ENCODE measurements around the gene AWAT1.
"Not testable (repeated sequence)": the region's sequence is repeated elsewhere in the genome, so short reads cannot be mapped to it uniquely, and the experiment has no call there.

The AWAT1 gene
- 0 reads per million in 2 donors for total RNA-seq

DNA sequence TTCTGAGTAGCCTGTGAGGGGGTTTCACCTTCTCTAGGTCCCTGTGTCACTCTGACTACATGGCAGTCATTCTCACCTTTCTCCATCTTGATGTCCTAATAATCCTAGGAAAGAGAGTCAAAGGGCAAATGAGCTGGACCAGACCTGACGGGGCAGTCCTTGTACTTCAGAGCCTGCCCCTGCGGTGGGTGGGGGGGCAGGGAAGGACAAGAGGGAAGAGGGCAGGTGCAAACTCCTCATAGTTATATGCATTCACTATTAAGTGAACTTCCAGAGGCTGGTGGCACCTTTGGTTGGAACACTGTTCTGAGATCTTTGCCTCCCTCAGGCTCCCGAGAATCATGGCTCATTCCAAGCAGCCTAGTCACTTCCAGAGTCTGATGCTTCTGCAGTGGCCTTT is at the start of gene AWAT1:
AWAT1 (plus strand) TSS at position 301 of the 400 bp plus-strand sequence; CDS start at position 342, 41 bp downstream.
- DNase-seq = no peak

DNA sequence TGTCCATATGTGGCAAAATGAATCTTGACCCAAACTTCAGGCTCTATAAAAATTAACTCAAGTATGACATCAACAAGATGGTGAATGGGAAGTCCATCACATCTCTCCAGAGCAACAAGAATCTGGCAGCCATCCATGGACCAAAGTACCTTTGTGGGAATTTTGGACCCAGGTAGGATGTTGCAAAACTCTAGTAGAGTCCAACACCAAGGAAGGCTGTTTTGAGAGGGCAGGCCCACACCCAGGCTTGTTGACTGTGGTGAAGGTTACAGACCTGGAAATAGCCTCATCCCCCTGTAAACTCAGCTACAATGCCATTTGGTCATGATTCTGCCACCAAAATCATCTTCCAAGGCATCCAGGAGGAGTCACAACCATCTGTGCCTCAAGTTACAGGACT is 44.2 kb upstream of the AWAT1 start:
- DNase-seq = no peak

DNA sequence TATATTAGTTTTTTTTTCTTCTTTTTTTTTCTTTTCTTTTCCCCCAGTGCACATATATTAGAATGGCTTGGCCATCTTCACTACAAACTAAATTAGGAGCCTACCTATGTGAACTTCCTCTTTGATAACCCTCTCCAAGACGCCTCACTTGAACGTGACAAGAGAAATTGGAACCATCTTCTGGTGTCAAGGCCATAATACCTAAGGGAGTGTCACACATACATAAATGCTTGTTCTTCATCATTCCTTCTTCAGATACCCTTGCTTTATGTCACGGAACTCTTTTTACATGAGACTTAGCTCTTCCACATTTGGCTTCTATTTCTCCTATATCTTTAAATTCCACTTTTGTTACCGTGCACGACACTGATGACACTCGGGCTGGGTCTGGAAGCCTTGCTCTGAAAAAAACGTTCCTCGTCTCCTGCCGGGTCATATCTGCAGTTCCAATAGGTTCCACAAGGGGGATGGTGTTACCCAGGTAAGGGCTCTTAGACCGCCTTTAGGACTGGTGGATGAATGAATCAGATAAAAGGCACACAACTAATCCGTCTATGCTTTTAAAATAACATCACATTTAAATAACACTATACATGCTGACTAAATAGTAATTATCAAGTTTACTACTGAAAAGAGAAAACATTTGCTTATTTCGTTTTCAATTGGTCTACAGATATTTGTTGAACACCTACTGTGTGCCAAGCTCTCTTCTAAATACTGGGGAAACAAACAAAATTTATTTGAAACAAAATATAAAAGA is 37.3 kb upstream of the AWAT1 start:
- no peak for DNase-seq

DNA sequence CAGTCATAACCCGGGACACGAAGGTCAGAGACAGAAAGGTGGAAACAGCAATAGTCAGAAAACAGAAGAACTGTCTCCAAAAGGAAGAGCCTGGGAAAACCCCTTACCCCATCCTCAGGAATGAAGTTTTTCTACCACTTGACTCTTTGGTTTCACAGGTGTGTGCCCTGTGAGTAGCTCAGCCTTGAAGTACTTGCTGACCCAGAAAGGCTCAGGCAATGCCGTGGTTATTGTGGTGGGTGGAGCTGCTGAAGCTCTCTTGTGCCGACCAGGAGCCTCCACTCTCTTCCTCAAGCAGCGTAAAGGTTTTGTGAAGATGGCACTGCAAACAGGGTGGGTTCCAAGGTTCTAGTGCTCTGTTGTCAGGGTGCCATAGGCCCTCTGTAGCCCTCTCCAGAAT is 32.7 kb upstream of the AWAT1 start:
- no peak for DNase-seq

DNA sequence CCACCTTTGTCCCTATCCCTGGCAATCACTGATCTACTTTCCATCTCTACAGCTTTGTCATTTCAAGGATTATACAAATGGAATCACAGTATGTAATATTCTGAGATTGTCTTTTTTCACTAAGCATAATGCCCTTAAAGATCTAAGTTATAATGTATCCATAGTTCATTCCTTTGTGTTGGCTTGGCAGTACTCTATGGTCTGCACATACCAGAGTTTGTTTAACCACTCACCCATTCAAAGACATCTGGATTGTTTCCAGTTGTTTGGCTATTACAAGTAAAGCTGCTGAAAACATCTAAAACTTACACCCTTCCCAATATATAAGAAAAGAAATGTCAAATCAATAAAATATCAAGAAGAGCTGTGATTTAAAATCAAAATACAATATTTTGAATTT is 26.0 kb upstream of the AWAT1 start:
- no peak for DNase-seq

DNA sequence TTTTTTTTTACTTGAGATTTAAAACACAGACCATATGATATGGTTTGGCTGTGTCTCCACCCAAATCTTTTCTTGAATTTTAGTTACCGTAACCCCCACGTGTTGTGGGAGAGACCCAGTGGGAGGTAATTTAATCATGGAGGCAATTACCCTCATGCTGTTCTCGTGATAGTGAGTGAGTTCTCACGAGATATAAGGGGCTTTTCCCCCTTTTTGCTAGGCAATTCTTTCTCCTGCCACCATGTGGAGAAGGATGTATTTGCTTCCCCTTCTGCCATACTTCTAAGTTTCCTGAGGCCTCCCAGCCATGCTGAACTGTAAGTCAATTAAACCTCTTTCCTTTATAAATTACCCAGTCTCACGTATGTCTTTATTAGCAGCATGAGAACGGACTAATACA is 24.9 kb upstream of the AWAT1 start:
- not testable (repeated sequence) for DNase-seq

DNA sequence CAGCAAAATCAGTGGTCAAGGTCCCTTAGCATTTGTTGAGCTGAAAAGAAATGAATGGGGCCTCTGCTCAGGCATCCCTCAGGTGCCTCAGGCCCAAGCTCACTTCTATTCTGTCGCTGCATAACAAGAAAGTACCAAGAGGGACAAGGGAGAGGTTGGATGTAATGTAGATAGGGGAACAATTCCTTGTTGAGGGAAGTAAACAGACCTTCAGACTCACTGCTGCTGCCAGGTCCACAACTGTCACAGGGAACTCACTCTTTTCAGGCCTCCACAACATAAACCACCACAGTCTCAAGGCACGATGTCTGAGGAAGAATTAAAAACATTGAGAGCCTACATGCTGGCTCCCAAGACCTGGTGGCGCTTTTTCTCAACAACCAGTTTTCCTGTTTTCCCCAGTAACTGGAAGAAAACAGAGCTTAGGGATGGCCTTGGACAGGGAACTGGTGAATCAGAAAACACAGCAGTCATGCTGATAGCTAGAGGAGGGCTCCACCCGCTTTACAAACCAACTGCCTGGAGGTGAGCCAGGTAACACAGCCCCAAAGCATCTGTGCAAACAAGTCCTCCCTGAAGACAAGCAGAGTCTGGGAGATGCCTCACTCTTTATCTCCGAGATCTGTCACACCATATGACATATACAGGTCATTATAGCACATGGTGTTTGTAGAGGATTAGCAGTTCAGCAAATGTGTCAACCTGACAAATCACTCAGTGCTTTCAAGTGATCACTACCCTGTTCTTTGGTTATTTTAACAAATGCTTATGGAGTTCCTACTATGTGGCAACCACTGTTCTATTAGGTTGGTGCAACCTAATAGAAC is 14.3 kb upstream of the AWAT1 start:
- DNase-seq = no peak

DNA sequence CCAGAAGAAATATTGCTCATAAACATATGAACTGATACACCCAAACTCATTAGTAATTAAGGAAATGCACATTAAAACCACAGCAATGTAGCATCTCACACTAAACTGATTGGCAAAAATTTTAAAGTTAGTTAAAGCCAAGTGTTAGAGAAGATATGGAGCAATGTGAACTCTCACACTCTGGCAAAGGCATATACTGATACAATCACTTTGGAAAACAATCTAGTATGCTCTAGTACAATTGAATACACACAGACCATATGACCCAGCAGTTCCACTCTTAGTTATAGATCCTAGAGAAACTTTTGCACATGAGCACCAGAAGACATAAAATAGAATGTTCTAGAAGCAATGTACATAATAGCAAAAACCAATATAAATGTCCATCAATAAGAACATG is 8.4 kb upstream of the AWAT1 start:
- no peak for DNase-seq

DNA sequence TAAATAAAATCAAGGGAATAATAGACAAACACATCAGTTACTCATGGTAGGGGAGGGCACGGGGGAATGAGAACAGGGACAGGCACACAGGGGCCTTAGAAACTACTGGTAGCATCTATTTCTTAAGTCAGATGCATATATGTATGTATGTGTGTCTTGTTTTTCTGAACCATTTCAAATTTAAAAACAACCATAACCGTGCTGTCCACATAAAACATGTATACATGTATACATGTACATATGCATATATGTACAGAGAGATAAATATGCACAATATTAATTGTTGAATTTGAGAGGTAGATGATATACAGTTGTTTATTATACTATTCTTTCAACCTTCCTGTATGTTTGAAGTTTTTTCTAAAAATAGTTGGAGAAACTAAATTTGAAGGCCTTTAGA is 7.8 kb upstream of the AWAT1 start:
- no peak for DNase-seq

DNA sequence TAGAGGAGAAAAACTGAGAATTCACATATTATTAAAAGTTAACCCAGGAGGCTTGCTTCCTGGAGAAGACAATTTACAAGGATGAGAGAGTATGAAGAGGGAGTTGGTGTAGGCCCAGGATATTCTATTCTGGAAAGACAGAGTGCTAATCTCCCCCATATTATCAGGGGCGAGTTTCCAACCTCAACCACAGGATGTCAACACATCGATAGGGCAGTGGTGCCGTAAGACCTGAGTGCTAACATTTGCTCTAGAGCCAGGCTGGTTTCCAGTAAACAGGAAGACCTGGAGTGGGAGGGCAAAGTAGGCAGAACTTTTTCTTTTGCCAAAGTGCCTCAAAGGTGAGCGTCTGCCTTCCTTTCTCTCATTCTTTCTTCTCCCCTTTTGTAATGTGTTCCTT is 2.8 kb upstream of the AWAT1 start:
- no peak for DNase-seq

DNA sequence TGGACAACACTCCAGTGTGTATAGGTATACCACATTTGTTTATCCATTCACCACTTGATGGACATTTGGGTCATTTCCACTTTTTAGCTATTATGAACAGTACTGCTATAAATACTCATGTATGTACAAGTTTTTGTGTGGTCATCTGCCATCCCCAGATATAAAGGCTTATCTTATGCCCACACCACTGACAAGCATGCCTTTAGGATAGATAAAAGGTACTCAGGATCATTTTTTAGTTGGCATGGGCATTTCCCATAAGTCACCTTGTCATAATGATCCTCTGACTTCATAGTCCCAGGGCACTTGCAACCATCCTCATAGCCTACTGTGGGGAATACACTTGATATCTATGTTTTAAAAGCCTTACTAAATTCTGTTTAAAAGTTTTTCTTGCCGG is 6.3 kb downstream of the AWAT1 start:
- DNase-seq = no peak

DNA sequence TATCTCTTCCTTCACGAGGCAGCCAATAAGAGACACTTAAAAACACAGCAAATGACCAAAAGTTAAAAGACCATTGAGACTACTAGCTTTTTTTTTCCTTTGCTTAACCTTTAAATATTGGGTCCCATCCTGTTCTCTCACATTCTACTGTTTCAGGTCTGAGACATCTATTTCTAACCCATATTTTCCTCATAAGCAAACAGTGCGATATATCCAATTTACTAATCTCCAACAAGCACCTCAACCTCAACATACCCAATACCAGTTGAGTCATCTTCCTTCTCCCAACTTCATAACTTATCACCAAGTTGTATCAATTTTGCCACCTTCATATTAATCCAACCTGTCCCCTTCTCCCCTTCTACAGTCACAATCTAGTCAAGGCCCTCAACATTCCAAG is 7.0 kb downstream of the AWAT1 start:
- no peak for DNase-seq

DNA sequence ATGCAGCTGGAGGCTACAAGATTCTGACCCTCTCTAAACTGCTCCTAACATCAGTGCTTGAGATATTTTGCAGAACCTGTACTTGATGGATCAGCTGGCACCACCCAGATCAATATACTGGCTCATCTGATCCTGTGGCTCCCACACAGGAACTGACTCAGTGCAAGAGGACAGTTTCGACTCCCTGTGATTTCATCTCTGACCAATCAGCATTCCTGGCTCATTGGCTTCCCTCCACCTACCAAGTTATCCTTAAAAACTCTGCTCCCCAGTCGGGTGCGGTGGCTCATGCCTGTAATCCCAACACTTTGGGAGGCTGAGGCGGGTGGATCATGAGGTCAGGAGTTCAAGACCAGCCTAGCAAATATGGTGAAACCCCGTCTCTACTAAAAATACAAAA is 9.1 kb downstream of the AWAT1 start:
- DNase-seq = not testable (repeated sequence)

DNA sequence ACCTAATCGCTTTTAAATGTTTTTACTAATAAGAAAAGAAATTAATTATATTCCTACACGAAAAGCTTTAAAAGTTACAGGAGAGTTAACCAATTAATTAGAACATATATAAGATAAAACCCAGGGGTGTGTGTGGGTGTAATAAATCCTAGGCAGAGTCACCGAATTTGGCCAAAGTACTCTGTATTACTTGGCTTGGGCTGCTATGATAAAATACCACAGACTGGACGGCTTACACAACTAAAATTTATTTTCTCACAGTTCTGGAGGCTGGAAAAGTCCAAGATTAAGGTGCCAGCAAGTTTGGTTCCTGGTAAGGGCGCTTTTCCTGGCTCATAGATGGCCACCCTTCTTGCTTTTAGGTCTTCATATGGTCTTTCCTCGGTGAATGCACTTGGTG is 10.4 kb downstream of the AWAT1 start:
- no peak for DNase-seq

DNA sequence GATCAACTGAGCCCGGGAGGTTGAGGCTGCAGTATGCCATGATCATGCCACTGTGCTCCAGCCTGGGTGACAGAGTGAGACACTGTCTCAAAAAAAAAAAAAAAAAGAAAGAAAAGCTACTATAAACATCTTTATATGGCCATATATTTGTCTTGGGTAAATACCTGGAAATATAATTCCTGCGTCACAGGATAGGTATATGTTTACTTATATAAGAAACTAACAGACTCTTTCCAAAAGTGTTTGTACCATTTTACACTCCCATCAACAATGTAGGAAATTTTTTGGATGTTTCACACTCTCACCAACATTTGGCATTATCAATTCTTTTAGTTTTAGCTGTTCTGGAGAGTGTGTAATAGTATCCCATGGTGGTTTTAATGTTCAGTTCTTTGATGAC is 12.8 kb downstream of the AWAT1 start:
- no peak for DNase-seq

DNA sequence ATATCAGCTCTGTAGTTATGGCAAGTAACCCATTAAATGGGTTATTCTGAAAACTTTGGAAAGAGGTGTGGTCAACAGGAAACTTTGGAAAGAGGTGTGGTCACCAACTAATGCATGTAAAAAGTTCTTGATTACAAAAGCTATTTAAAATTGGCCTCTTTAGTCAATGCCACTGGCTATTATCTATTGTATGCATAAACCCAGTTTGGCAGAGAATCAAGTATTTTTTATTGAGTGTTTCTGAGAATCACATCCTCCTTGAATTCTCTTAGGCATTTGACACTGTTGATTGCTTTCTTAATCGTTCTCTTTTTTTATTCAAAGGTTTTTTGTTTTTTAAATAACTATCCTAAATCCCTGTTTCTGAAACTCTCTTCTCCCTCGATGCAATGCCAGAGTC is 18.0 kb downstream of the AWAT1 start:
- DNase-seq = no peak

DNA sequence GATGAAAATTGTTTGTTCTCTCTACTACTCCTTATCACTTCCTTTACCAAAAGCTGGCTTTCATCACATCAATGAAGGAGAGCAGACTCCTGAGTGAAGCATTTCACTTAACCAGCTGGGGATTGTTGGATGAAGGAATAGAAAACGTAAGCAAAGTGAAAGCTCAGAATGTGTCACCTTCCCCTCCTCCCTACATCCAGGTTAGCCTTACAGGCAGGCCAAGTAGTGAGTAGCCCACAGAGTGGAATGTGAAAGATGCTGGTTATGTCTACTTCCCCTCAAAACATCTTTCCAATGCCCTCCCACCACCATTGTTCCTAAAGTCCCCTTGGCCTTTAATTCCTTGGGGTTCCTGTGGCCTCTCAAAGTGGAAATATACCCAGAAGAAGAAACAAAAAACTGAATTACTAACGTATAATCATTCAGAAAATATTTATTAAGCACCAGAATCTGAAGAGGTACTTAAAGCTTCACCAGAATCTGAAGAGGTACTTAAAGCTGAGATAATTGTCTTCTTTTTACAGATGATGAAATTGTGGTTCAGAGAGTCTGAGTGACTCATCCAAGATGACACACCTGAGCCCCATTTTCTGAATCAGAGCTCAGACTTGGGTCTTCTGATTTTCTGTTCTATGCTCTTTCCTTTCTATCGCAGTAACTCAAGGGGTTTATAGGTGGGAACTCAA is 19.1 kb downstream of the AWAT1 start:
- no peak for DNase-seq

DNA sequence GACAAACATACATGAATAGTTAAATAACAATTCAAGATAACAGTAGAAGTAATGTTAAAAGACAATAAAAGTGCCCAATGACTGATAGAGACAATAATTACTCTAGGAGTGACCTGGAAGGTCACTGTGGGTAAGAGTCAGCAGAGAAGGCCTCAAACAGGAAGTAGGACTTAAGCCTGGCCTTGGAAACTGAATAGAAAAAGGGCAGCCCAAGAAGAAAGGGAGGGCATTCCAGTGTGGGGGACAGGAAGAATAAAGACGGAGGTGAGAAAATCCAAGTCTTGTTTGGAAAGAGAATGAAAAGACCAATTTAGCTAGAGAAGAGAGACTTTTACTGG is 19.6 kb downstream of the AWAT1 start:
- no peak for DNase-seq

DNA sequence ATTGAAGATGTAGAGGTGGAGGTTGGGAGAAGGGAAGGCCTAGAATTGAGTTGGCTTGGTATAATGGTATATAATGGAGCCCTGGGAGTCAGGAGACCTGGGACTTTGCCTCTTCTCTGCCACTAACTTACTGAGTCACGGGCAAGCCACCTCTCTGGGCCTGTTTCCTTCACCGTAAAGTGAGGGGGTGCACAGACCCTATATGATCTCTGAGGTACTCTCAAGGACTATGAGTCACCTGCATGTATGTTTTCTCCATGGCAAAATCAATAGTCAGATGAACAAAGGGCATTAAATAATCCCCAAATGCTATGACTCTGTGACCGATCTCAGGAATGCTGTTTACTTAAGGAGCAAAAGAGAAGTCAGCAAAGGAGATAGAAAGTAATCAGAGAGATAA is 20.5 kb downstream of the AWAT1 start:
- DNase-seq = no peak

DNA sequence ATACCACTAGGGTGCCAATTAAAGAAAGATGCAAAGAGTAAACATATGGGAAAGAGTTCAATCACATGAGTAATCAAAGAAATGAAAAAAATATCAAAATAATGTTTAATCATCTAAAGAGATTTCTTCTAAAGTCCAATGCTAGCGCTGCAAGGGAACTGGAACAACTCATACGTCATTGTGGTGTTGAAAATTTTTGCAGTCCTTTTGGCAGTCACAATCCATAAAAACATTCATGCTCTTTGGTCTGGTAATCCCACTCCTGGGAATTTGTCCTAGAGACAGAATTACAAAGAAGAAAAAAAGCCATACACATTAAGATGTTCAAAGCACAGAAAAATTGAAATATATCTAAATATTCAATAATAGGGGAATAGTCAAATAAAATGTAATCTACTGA is 21.0 kb downstream of the AWAT1 start:
- DNase-seq = no peak

DNA sequence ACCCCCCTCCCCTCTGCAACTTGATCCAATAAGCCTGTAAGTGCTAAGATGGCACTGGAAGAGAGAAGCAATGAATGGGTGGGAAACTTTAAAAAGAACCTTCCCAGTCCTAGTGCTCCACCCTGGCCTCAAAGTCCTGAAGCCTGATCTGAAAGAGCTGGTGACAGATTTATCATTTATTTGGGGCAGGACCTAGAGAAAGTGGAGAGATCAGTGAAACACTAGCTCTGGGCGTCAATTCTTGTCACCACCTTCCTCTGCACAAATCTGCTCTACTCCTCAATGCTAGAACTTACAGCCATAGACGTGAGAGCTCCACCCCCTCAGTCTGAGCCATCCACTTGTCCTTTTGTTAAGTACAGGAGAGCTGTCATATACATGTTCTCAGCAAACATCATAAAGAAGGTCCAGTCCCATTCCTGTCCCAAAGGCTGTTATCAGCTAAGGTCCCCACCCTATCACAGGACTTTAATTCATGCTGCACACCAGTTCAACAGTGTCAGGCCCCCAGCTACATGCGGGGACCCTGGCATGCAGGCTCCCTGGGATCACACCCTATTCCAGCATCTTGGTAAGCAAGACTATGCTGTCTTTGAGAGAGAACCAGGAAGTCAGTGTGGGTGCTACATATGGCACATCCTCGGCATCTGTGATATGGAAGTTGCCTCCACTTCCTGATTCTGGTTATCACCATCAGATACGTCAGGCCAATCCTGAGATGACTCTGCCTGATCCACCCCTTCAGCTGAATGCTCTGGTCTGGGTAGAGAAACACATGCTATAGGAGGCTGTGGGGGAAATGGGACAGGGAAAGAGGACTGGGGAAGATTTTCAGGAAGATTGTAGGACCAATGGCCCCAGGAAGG is 23.2 kb downstream of the AWAT1 start:
- DNase-seq = no peak

DNA sequence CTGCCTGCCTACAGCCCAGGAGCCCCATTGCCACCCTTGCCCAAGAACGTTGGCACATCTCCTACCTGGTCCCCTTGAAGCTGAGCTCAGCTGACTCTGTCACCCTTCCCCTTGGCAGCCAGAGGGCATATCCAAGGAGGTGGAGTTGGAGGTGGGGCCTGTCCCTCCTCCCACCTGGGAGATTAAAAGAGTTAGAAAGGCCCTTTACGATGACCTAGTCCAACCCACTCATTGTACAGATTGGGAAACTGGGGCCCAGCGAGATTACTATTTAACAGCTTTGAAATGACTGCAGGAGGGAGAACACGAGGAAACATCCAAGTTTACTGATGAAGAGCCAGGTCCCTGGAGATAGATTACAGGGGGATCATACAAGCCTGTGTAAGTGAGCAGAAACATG is 25.6 kb downstream of the AWAT1 start, which contains the start of gene P2RY4:
P2RY4 (minus strand) TSS at position 101 of the 400 bp plus-strand sequence. CDS start 580 bp downstream, outside the sequence.
- DNase-seq = no peak
